ENCODE measurements around the gene B3GALT4. TPM values are rescaled to one million over a fixed set of nuclear protein-coding genes. Genes with fewer than 3 reads are reported as not detected.
"Not testable (repeated sequence)": the region's sequence is repeated elsewhere in the genome, so short reads cannot be mapped to it uniquely, and the experiment has no call there.

Gene B3GALT4, protein sequence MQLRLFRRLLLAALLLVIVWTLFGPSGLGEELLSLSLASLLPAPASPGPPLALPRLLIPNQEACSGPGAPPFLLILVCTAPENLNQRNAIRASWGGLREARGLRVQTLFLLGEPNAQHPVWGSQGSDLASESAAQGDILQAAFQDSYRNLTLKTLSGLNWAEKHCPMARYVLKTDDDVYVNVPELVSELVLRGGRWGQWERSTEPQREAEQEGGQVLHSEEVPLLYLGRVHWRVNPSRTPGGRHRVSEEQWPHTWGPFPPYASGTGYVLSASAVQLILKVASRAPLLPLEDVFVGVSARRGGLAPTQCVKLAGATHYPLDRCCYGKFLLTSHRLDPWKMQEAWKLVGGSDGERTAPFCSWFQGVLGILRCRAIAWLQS
- polyA plus RNA-seq (ENCODE audit: insufficient read length in 4 of 4): 1 to 10 TPM; 4.1 to 5.2 (median 4.9) TPM

DNA sequence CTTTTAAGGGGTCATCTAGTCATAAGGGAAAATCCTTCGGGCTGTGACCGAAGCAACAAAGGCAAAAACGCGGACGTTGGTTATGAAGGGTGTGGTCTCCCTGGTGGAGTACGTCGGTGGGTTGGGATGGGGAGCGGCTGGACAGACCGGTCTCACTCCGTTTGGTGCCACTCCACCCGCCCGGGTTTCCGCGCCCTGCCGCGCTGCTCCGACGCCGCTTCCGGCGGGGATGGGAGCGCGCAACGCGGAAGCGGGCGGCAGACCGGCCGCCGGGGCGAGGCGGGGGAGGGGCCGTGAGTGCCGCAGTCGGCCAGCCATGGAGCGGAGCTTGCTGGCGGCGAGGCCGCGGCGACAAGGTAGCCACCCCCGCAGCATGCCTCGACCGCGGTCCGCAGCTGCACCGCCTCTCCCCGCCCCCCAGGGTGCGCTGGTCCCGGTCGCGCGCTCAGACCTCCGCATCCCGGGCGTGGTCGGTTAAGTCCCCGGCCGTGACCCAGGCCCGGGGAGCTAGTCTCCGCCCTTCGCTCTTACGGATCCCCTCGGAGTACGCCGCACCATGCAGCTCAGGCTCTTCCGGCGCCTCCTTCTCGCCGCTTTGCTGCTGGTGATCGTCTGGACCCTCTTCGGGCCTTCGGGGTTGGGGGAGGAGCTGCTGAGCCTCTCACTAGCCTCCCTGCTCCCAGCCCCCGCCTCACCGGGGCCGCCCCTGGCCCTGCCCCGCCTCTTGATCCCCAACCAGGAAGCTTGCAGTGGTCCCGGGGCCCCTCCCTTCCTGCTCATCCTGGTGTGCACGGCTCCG is at the start of gene B3GALT4:
B3GALT4 (plus strand) TSS at position 260 of the 799 bp plus-strand sequence; CDS start at position 557, 297 bp downstream.
- peak in 1 of 4 donors; percentile 49 for DNase-seq (ENCODE audit: low read depth in 4 of 4, low spot score in 2 of 4)

DNA sequence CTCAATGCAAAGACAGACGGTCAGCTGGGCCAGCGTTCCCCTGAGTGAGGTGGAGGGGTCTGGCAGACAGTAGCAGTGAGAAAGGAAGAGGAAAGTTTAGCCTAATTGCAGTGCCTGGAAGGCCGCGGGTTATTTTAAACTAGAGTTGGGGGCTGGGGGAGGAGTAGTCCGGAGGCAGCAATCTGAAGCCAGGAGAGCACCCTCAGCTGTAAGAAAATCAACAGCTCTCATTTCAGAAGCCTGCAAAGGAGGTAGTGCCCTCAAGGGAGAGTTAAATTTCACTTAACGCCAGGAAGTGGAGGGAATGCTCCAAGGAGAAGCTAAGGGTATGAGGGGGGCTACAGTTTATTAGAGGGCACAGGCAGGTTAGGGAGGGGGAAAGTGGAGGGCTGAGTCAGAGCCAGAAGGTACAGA is 41.7 kb upstream of the B3GALT4 start:
- DNase-seq (ENCODE audit: low read depth in 4 of 4, low spot score in 2 of 4): peak in 1 of 4 donors; percentile 37

DNA sequence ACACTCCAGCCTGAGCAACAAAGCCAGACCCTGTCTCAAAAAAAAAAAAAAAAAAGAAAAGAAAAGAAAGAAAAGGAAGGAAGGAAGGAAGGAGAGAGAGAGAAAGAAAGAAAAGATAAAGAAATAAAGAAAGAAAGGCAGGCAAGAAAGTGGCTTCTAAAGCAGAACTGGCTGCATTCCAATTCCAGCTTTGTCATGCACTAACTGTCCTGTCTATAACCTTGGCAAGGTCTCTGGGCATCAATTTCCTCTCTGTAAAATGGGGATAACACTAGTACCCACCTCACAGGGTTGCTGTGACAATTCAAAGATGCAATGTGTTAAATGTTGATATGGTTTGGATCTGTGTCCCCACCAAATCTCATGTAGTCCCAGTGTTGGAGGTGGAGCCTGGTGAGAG is 40.6 kb upstream of the B3GALT4 start:
- DNase-seq (ENCODE audit: low read depth in 4 of 4, low spot score in 2 of 4): no peak

DNA sequence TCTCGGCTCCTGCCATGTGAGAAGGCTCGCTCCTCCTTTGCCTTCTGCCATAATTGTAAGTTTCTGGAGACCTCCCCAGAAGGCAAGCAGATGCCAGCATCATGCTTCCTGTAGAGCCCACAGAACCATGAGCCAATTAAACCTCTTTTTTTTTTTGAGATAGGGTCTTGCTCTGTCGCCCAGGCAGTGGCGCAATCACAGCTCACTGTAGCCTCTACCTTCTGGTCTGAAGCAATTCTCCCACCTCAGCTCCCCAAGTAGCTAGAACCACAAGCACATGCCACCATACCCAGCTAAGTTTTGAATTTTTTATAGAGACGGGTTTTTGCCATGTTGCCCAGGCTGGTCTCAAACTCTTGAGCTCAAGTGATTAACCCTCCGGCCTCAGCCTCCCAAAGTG is 40.1 kb upstream of the B3GALT4 start:
- DNase-seq (ENCODE audit: low read depth in 4 of 4, low spot score in 2 of 4): no peak

DNA sequence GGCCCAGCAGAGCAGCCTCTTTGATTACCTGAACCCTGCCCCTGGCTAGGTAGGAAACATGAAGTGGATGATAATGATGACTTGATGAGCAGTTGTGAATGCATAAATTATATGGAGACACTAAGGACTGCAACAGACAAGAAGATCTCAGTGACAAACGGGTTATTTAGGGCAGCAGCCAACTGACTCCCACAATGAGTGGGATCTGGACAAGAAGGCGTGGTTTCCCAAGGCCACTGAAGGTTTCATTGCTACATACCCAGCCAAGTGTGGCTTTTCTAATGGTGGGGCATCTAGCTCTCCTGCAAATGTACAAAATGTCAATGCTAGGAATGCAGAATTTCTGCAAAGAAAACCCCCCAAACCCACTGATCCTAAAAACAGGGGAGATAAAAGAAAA is 39.2 kb upstream of the B3GALT4 start:
- no peak for DNase-seq (ENCODE audit: low read depth in 4 of 4, low spot score in 2 of 4)

DNA sequence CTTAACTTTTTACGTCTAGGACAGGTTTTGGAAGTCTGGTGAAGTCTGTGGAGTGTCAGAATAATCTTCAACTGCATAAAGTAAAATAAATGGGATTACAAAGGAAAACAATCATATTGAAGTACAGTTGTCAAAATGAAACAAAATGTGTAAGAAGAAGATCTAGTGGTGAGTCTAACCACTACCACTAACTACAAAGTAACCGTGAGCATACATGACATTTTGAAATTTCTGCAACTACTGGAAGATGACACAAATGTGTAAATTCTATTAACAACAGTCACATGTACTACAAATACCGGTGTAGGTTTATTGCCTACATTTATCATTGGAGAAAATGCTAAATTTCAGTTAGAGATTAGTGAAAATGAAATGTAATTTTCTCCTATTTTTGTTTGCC is 35.0 kb upstream of the B3GALT4 start:
- DNase-seq (ENCODE audit: low read depth in 4 of 4, low spot score in 2 of 4): no peak

DNA sequence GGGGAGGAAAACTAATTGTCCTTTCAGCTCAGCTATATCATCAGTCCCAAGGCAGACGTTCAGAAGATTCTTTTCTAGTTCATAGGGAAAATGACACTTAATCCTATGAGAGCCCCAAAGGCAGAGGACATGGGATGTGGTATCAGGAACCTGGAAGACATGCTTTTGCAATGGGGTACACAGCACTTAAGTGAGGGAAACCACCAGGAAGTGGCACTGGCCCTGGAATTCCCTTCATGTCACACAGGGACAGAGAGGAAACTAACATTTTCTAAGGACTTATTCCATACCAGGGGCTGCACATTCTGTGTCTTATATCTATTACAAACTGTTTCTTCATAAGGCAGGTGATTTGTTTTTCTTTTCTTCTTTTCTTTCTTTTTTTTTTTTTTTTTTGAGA is 33.4 kb upstream of the B3GALT4 start:
- no peak for DNase-seq (ENCODE audit: low read depth in 4 of 4, low spot score in 2 of 4)

DNA sequence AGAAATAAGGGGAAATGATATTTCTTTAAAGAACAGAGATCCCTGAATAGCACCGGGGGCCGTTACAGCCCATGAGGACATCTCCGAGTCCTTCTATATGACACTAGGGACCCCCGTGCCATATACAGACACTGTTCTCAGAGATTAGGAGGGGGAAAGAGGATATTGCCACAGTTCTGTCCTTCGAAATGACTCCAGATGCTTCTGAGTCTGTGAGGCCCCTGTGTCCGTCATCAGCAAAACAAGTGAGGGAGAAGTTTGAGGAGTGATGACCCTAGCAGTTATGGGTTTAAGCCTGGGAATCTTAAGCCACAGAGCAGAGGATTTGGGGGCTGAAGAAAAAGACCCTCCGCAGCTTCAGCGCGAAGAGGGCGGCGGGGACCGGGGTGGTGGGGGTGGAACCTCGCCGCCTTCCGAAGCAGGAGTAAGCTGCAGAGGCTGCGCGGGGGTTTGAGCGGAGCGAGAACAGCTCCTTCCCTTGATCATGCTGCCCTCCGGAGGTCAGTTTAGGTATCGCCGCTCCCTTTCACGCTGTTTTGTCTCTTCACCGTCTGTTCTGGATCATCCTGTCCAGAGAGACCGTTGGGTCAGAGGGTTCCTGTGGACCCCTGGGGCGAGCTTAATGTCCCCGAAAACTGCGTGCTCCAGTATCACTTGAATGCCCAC is 28.8 kb upstream of the B3GALT4 start:
- DNase-seq (ENCODE audit: low read depth in 4 of 4, low spot score in 2 of 4): peak; percentile 79 to 90 (median 84)

DNA sequence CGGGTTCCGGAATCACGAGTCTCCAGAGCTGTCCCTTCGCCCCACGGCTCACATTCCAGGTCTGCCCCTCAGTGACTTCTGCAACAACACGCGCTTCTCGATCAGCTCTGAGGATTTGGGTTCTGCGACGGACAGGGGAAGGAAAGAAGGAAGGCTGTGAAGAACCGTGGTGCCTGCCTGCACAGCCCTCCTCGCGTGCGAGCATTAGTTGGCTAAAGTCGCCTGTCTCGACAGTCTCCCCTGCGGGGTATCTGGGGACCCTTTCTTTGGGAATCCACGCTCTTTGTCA is 28.3 kb upstream of the B3GALT4 start:
- DNase-seq (ENCODE audit: low read depth in 4 of 4, low spot score in 2 of 4): peak in 1 of 4 donors; percentile 36

DNA sequence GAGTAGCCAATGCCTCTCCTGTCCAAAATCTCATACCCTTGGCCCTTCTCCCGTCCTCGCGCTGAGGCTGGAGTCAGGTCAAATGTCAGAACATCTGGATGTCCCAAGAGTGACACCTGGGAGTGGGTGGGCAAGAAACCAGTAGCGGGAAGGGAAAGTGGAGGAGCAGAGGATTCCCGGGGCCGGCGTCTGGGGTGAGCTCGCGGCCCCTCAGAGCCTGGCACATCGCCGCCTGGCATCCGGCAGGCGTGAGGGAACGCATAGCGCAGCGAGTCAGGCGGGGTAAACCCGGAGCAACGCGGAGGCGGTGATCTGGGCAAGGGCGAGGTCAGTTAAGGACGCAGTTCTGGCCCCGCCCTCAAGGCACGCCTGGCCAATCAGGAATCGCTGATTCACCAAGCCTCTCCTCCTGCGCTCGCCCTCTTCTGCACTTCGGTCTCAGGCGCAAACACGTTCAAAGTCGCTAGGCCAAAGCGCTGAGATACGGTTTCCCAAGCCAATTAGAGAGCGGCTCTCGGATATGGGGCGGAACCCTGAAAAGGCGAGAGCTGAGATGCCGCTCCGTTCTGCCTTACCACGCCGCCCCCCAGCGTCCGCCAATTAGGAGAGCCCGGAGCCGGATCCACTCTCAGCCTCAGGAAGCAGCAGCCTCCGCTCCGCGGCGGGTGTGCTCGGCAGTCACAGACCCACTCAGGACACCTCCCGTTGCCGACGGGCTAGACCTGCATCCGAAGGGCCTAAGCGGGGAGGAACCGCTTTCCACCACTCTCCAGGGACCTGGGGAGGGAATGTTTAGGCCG is 27.8 kb upstream of the B3GALT4 start:
- peak; percentile 89 to 96 (median 94) for DNase-seq (ENCODE audit: low read depth in 4 of 4, low spot score in 2 of 4)

DNA sequence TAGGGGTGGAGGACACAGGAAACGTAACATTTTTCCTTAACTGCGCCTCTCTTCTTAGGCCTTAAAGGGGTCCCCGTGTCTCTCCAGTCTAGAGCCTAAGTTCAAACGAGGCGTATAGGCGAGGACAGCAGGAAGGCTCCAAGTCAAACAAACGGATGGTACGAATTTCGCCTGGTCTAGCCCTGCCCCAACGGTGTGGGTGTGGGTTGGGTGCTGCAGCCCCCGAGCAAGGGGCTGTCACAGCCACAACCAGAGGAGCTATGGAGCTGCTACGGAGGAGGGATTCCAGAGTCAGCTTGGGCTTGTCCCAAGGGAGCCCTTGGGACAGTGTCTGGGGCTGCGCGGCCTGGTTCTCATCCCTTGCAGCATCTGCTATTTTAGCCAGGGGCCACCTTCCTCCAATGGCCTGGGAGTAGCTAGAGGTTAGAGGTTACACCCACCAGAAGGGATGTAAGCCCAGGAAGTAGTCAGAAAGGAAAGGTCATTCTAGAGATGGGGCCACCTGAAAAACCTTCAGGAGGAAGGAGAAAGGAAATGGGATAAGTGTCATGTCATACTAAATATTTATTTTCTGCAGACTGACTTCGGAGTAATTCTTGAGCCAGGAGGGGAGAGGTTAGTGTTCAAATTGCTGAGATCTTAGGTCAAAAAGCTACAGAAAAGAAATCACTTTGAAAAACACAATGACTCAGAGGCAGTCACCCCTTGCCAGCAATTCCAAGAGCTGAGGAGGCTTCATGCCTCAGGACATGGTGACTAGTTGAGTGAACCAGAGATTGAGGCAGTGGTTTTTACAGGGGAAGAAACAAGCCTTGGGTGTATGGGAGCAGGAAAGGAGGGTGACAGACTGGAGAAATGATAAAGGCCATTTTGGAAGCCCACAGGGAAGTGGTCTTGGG is 26.9 kb upstream of the B3GALT4 start:
- no peak for DNase-seq (ENCODE audit: low read depth in 4 of 4, low spot score in 2 of 4)

DNA sequence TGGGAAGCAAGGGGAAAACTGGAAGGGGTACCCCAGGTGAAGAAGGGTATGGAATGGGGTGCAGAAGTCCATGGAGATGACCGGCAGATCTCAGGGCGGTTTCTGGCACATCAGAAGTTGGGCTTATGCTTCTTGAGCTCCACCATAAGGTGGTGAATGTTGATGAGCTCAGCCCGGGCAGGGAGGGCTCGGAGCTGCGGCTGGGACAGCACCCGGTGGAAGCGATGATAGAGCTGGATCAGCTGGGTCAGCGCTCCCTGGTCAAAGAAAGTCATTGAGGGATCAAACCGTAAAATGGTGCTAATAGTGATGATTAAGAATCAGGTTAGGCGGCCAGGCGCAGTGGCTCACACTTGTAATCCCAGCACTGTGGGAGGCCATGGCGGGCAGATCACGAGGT is 26.2 kb upstream of the B3GALT4 start:
- no peak for DNase-seq (ENCODE audit: low read depth in 4 of 4, low spot score in 2 of 4)

DNA sequence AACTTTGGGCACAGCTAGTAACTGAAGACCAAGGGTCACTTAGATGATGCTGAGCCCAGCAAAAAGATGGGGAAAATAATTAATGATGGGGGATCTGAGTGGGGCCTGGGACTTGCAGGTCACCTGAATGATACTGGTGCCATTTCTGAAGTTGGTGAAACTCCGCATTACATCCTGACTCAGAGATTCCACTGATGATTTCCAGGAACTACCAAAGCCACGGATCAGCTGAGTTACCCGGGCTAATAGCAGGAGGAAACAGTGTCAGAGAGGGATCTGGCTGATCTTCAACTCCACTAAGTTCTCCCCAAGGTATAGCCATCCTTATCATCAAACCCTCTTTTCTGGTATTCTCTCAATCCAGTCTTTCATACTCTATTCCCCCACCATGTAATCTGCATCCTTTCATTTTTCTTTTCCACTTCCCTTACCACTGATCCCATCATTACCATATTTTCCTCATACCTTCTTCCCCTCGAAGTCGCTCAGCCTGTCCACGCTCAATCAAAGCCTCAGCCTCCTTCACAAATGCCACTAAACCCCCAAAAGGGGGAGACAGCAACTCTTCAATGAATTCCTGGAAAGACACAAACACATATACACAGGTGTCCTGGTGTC is 25.4 kb upstream of the B3GALT4 start:
- DNase-seq (ENCODE audit: low read depth in 4 of 4, low spot score in 2 of 4): no peak

DNA sequence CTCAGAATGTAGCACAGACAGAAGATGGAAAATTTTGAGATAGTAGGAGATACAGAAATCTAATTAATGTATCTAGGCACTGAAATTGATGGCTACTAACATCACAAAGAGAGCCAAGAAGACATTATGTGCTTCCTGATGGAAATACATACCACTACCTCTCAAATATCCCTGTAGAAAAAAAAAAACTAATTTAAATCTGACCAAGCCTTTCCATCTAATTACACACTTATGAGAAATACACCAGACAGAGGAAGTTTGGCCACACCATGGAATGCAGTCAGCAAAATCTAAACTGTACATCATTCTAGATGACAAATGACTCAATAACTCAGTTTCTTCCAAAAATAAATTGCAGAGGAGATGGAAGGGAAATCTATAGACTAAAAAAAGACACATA is 24.2 kb upstream of the B3GALT4 start:
- no peak for DNase-seq (ENCODE audit: low read depth in 4 of 4, low spot score in 2 of 4)

DNA sequence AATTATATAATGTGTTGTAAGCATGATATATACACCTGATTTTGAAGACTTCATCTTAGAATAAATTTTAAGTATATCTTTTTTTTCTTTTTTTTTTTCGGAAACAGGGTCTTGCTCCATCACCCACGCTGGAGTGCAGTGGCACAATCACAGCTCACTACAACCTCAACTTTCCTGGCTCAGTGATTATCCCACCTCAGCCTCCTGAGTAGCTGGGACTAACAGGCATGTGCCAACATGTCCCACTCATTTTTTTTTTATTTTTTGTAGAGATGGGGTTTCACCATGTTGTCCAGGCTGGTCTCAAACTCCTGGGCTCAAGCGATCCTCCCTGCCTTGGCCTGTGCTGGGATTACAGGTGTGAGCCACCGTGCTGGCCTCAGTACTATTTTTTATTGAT is 22.3 kb upstream of the B3GALT4 start:
- DNase-seq (ENCODE audit: low read depth in 4 of 4, low spot score in 2 of 4): no peak

DNA sequence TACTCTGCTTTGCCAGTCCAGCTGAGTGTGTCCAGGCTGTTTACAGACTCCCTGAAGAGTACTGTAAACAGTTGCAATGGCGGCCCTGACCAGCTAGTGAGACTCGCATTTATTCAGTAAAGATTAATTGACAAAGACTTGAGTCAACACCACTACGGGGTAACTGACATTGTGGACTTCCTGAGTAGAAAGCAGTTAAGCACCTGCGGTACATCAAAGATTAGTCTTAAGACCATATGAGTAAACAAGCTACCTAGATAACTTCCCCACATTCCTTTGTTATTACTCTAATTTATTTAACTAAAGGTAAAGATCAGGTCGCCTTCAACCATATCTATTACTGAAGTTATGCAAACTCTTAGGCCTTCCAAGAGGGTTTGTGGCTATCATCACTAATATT is 17.9 kb upstream of the B3GALT4 start:
- no peak for DNase-seq (ENCODE audit: low read depth in 4 of 4, low spot score in 2 of 4)

DNA sequence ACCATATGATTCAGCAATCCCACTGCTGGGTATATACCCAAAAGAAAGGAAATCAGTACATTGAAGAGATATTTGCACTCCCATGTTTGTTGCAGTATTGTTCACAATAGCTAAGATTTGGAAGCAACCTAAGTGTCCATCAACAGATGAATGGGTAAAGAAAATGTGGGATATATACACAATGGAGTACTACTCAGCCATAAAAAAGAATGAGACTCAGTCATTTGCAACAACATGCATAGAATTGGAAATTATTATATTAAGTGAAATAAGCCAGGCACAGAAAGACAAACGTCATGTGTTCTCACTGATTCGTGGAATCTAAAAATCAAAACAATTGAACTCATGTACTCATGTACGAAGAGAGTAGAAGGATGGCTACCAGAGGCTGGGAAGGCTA is 14.4 kb upstream of the B3GALT4 start:
- DNase-seq (ENCODE audit: low read depth in 4 of 4, low spot score in 2 of 4): not testable (repeated sequence)

DNA sequence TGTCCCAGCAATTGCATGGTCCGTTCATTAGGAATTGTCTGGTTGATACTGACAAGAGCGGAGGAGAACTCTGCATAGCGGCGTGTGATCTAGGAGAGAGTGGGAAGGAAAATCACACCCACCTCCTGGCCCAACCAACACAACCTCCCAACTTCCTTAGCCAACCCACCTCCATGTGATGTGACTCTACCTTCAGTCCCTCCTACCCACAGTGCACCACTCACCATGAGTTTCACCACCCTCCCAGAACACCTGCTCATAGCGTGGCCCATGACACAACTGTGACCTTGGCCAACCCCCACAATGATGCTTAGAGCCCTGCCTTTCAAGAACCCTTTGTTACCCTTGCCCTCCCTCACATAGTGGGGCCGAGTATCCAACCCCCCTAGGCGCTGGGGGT is 12.9 kb upstream of the B3GALT4 start:
- no peak for DNase-seq (ENCODE audit: low read depth in 4 of 4, low spot score in 2 of 4)

DNA sequence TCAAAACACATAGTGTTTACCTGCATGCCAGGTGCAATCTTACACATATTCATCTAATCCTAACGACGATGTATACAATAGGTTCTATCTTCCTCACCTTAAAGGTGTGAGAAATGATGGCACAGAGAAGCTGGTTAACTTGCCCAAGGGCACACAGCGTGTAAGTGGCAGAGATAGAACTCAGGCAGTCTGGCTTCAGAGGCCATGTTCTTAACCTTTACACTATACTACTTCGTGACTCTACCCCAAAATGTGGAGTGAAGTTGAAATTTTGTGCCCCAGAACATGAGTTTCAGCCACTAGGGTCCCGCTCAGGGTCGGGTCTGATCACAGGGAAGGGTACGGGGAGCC is 5.8 kb upstream of the B3GALT4 start:
- DNase-seq (ENCODE audit: low read depth in 4 of 4, low spot score in 2 of 4): peak in 1 of 4 donors; percentile 46
